Astrocyte (in vitro differentiated cells and primary cell): Measurements from ENCODE around the gene COA4.

Source experiments
- EZH2 ChIP-seq: IDR thresholded peaks from 2 replicates; pipeline ENCODE4 v1.6.1; 2012; ENCODE audit warnings: mild to moderate bottlenecking, low read length, inconsistent platforms; ENCODE audit not compliant: insufficient read depth
- TF ChIP-seq, protein P1 (sequence below): IDR thresholded peaks from 2 replicates; pipeline ENCODE4 v1.5.1; 2011; ENCODE audit warnings: low read depth, mild to moderate bottlenecking, inconsistent platforms, low read length, moderate library complexity; ENCODE audit not compliant: insufficient read depth

DNA sequence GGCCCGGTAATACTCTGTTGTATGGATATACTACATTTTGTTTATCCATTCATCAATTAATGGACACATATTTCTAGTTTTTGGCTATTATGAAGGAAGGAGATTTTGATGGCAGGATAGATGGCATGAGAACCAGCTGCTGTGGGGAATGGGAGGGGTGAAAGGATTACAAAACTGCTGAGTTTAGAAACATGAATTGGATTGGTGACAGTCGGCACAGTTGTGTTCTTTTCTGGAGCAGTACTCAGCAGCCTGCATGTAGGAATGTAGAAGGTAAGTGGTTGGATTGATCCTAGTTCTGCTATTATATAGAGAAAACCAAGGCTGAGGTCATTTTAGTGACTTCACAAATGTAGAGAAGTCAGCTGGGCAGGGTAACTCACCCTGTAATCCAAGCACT lies 7.2 kb upstream of the COA4 start:
- TF ChIP-seq, protein P1, sequence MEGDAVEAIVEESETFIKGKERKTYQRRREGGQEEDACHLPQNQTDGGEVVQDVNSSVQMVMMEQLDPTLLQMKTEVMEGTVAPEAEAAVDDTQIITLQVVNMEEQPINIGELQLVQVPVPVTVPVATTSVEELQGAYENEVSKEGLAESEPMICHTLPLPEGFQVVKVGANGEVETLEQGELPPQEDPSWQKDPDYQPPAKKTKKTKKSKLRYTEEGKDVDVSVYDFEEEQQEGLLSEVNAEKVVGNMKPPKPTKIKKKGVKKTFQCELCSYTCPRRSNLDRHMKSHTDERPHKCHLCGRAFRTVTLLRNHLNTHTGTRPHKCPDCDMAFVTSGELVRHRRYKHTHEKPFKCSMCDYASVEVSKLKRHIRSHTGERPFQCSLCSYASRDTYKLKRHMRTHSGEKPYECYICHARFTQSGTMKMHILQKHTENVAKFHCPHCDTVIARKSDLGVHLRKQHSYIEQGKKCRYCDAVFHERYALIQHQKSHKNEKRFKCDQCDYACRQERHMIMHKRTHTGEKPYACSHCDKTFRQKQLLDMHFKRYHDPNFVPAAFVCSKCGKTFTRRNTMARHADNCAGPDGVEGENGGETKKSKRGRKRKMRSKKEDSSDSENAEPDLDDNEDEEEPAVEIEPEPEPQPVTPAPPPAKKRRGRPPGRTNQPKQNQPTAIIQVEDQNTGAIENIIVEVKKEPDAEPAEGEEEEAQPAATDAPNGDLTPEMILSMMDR = no peak
- no peak for TF ChIP-seq EZH2
